K562 (cell line): ENCODE measurements around the gene MIEF1. TPM values are rescaled to one million over a fixed set of nuclear protein-coding genes. Genes with fewer than 3 reads are reported as not detected.

ENCODE experiments used
- ARID4B ChIP-seq: sonication (generic); formaldehyde crosslinking; IDR thresholded peaks from 2 replicates; pipeline ENCODE4 v1.8.0; 2022; ENCODE audit warnings: mild to moderate bottlenecking, missing genetic modification reagents
- ASH1L ChIP-seq: fragments of 450-650 bp; IDR thresholded peaks from 2 replicates; pipeline ENCODE4 v1.6.1; 2018; ENCODE audit warnings: borderline replicate concordance, mild to moderate bottlenecking, low read depth; ENCODE audit not compliant: partially characterized antibody
- BACH1 ChIP-seq: fragments of 200-800 bp; sonication (Bioruptor generic); IDR thresholded peaks from 2 replicates; pipeline ENCODE4 v1.6.1; 2016; ENCODE audit warnings: missing genetic modification characterization, missing compliant biosample characterization
- EHMT2 ChIP-seq: fragments of 450-650 bp; IDR thresholded peaks from 2 replicates; pipeline ENCODE4 v1.6.1; 2018; ENCODE audit warnings: antibody characterized with exemption
- EP400 ChIP-seq: fragments of 450-650 bp; IDR thresholded peaks from 2 replicates; pipeline ENCODE4 v1.6.1; 2017; ENCODE audit warnings: antibody characterized with exemption, mild to moderate bottlenecking, moderate library complexity
- ERF ChIP-seq: fragments of 450-650 bp; formaldehyde crosslinking; IDR thresholded peaks from 2 replicates; pipeline ENCODE4 v1.4.0; 2020; ENCODE audit warnings: mild to moderate bottlenecking, mixed read lengths
- GABPB2 ChIP-seq: fragments of 250-450 bp; sonication (Bioruptor Pico); conservative IDR thresholded peaks from 2 replicates; pipeline ENCODE4 v1.5.1; 2021; ENCODE audit warnings: mild to moderate bottlenecking
- HIVEP1 ChIP-seq: fragments of 250-450 bp; sonication (Bioruptor Pico); IDR thresholded peaks from 2 replicates; pipeline ENCODE4 v1.4.0; 2020; ENCODE audit warnings: mild to moderate bottlenecking
- HNRNPUL1 ChIP-seq: fragments of 200-400 bp; formaldehyde crosslinking; IDR thresholded peaks from 2 replicates; pipeline ENCODE4 v1.6.1; 2017; ENCODE audit warnings: low read length
- IRF2 ChIP-seq: sonication (generic); formaldehyde crosslinking; IDR thresholded peaks from 2 replicates; pipeline ENCODE4 v1.8.1; 2022; ENCODE audit warnings: mild to moderate bottlenecking, missing genetic modification reagents
- MCM2 ChIP-seq: fragments of 450-650 bp; IDR thresholded peaks from 2 replicates; pipeline ENCODE4 v1.6.1; 2017; ENCODE audit warnings: low read depth, mild to moderate bottlenecking
- MCM7 ChIP-seq, 2 experiments: fragments of 450-650 bp; IDR thresholded peaks; 2 replicates each; pipeline ENCODE4 v1.6.1; 2016 to 2018
- MXD1 ChIP-seq: fragments of 250-450 bp; sonication (Bioruptor Pico); IDR thresholded peaks from 2 replicates; pipeline ENCODE4 v1.8.0; 2021; ENCODE audit warnings: borderline replicate concordance, mild to moderate bottlenecking, moderate library complexity; ENCODE audit not compliant: poor library complexity, severe bottlenecking
- MXI1 ChIP-seq: IDR thresholded peaks from 2 replicates; pipeline ENCODE4 v1.6.1; 2011; ENCODE audit warnings: low read depth, mild to moderate bottlenecking, improper control_type of control experiment, low read length
- POLR3A ChIP-seq: IDR thresholded peaks from 2 replicates; pipeline ENCODE4 v1.6.1; 2011; ENCODE audit warnings: borderline replicate concordance, mild to moderate bottlenecking, moderate library complexity; ENCODE audit not compliant: insufficient read length, insufficient read depth; ENCODE audit errors: extremely low read depth
- POLR3G ChIP-seq: IDR thresholded peaks from 2 replicates; pipeline ENCODE4 v1.6.1; 2011; ENCODE audit not compliant: insufficient read length, insufficient replicate concordance; ENCODE audit errors: extremely low read depth
- PTTG1 ChIP-seq: fragments of 450-650 bp; IDR thresholded peaks from 2 replicates; pipeline ENCODE4 v1.6.1; 2016; ENCODE audit warnings: low read depth, mild to moderate bottlenecking, missing genetic modification characterization, missing compliant biosample characterization
- RAD21 ChIP-seq, 2 experiments: fragments of 250-450 bp in 1 of 2; fragments of 450-650 bp in 1 of 2; sonication (Bioruptor Pico) in 1 of 2; formaldehyde crosslinking in 1 of 2; IDR thresholded peaks in 1 of 2; conservative IDR thresholded peaks in 1 of 2; 2 replicates each; pipeline versions ENCODE4 v1.4.0 to v1.8.0; 2020 to 2022; ENCODE audit warnings: mild to moderate bottlenecking in 2 of 2, moderate library complexity in 1 of 2
- RBFOX2 ChIP-seq: fragments of 200-400 bp; formaldehyde crosslinking; IDR thresholded peaks from 2 replicates; pipeline ENCODE4 v1.6.1; 2017; ENCODE audit warnings: low read depth, mild to moderate bottlenecking, low read length, moderate library complexity
- SRSF9 ChIP-seq: fragments of 200-400 bp; formaldehyde crosslinking; IDR thresholded peaks from 2 replicates; pipeline ENCODE4 v1.6.1; 2017; ENCODE audit warnings: low read depth, low read length, borderline replicate concordance
- TAL1 ChIP-seq: fragments of 450-650 bp; IDR thresholded peaks from 2 replicates; pipeline ENCODE4 v1.6.1; 2016; ENCODE audit warnings: mild to moderate bottlenecking
- ZBTB17 ChIP-seq: fragments of 450-650 bp; formaldehyde crosslinking; IDR thresholded peaks from 2 replicates; pipeline ENCODE4 v1.4.0; 2020; ENCODE audit warnings: mild to moderate bottlenecking
- ZBTB7A ChIP-seq: IDR thresholded peaks from 2 replicates; pipeline ENCODE4 v1.6.1; 2011; ENCODE audit warnings: low read depth, mild to moderate bottlenecking, low read length, moderate library complexity, borderline replicate concordance; ENCODE audit not compliant: control insufficient read depth
- ZNF354B ChIP-seq: fragments of 250-450 bp; sonication (Bioruptor Pico); IDR thresholded peaks from 2 replicates; pipeline ENCODE4 v1.4.0; 2020
- ZNF644 ChIP-seq: fragments of 200-800 bp; sonication (Bioruptor generic); IDR thresholded peaks from 2 replicates; pipeline ENCODE4 v1.6.1; 2016; ENCODE audit warnings: low read depth, missing genetic modification characterization, missing compliant biosample characterization
- polyA plus RNA-seq, 8 experiments: library from polyadenylated mRNA; depleted of rRNA in 4 of 8; stranded (reverse) in 5 of 8; unstranded in 3 of 8; fragments of >200 nt; fragmentation: Nextera tagmentation in 2 of 8; fragmentation: Illumina TruSeq in 1 of 8; extraction: Ambion mirVana in 2 of 8; extraction: Trizol in 1 of 8; gene quantifications; 2 replicates each; pipeline versions ENCODE4 v1.2.1 to v1.2.3, GENCODE V29; 2011 to 2014; ENCODE audit warnings: inconsistent platforms in 1 of 8, missing spikeins in 1 of 8
- total RNA-seq, 7 experiments: library from RNA; depleted of rRNA in 6 of 7; stranded (reverse); fragments of >200 nt in 6 of 7; fragmentation: Illumina TruSeq in 2 of 7; extraction: Trizol in 2 of 7; gene quantifications; 2 replicates each; pipeline versions ENCODE4 v1.2.1 to v1.2.3, GENCODE V29; 2011 to 2021; ENCODE audit warnings: low replicate concordance in 1 of 7

Gene MIEF1
- total and polyA plus RNA-seq, 9 of the 15 experiments (the other 6 are each of a cell fraction or from before 2014, with no cell fraction given) = 10.9 to 51.8 (median 25.5) TPM

GRCh38 chr22:39519681-39520225 lies 17.7 kb downstream of the MIEF1 start (continued):
- TF ChIP-seq RAD21 (CRISPR knock-in tag; conservative IDR thresholded peaks at IDR 0.05 in 1 of 2, IDR thresholded peaks at IDR 0.05 in 1 of 2) = peak; percentile 56 to 57
- no peak for TF ChIP-seq SRSF9
- TF ChIP-seq ZNF354B = no peak
- no peak for TF ChIP-seq HNRNPUL1
- TF ChIP-seq GABPB2 (CRISPR knock-in tag) = no peak
- TF ChIP-seq IRF2 (CRISPR knock-in tag) = no peak
- no peak for TF ChIP-seq MXI1
- peak; percentile 99 for TF ChIP-seq ZBTB7A
- TF ChIP-seq PTTG1 (tag) = no peak
- TF ChIP-seq POLR3G = no peak
- no peak for TF ChIP-seq HIVEP1 (CRISPR knock-in tag)
- TF ChIP-seq ZBTB17 (CRISPR knock-in tag) = no peak
- TF ChIP-seq MCM2 = no peak
- 0 out of 2 replicates have a peak, but pooled peaks have one; percentile 41 for TF ChIP-seq ARID4B (CRISPR knock-in tag)
- peak; percentile 58 for TF ChIP-seq RBFOX2
- TF ChIP-seq MXD1 (CRISPR knock-in tag) = no peak
- no peak for TF ChIP-seq EP400
- TF ChIP-seq ASH1L = peak; percentile 81
- TF ChIP-seq EHMT2 = no peak
- no peak for TF ChIP-seq BACH1 (tag)
- no peak for TF ChIP-seq ZNF644 (tag)
- TF ChIP-seq MCM7 (IDR thresholded peaks at IDR 0.05) = no peak
- no peak for TF ChIP-seq ERF (CRISPR knock-in tag)
- no peak for TF ChIP-seq TAL1
- TF ChIP-seq POLR3A = no peak
